AG08396 (cell line): ENCODE data around the gene TSPAN4.

Experiments used
- DNase-seq: peaks from one replicate; pipeline ENCODE4 v3.0.0; 2012; ENCODE audit warnings: low spot score, mixed read lengths

Gene TSPAN4

DNA sequence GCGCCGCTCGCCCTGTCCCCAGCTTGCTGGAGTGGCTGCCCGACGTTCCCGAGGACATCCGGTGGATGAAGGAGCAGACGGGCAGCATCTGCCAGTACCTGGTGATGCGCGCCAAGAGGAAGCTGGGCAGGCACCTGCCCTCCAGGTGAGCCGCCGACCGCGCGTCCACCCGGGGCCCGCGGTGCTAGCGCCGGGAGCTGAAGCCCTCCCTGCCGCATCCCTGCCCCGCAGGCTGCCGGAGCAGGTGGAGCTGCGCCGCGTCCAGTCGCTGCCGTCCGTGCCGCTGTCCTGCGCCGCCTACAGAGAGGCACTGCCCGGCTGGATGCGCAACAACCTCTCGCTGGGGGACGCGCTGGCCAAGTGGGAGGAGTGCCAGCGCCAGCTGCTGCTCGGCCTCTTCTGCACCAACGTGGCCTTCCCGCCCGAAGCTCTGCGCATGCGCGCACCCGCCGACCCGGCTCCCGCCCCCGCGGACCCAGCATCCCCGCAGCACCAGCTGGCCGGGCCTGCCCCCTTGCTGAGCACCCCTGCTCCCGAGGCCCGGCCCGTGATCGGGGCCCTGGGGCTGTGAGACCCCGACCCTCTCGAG lies 18.3 kb upstream of the TSPAN4 start:
- no peak for DNase-seq

DNA sequence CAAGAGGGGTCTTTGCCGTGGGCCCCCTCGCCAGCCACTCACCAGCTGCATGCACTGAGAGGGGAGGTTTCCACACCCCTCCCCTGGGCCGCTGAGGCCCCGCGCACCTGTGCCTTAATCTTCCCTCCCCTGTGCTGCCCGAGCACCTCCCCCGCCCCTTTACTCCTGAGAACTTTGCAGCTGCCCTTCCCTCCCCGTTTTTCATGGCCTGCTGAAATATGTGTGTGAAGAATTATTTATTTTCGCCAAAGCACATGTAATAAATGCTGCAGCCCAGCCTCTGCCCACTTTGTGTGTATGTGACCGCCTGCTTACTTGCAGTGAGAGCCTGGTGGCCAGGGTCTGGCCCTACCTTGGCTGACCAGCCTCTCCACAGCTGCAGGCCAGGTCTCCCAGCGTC lies 17.7 kb upstream of the TSPAN4 start:
- DNase-seq = no peak

DNA sequence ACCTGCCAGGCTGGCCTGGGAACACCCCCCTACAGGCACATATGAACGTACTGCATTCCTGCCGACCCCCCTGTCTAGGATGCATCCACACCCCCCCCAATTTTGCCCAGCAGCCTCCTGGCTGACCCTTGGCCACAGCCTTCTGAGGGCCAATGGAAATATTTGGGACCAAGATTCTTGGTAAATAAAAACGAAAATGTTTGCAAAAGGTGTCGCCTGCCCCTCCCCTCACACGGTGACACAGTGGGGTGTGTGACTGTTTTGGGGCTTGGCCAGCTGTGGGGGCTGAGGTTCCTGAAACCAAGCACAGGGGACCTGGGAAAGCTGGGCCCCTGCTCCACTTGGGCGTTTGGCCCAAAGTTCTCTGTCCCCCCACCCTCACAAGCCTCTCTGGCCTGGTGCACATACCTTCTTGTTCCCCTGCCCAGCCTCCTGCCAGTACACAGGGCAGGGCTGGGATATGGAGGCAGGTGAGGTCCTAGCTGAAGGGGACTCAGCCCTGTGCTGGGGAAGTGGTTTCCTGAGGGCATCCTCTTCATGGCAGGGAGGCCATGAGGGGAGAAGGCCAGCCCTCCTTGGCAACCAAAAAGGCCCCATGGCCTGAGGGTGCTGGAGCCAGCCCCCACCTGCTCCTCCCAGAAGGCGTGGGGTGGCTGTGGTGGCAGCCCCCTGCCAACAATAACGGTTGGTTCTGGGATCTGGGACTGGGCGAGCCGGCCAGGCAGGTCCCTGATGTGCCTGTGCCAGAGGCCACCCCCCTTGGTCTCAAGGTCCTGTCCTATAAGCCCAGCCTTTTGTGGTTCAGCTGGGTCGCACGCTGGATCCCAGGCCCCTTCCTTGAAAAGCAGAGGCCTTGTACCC lies 17.1 kb upstream of the TSPAN4 start:
- DNase-seq = no peak

DNA sequence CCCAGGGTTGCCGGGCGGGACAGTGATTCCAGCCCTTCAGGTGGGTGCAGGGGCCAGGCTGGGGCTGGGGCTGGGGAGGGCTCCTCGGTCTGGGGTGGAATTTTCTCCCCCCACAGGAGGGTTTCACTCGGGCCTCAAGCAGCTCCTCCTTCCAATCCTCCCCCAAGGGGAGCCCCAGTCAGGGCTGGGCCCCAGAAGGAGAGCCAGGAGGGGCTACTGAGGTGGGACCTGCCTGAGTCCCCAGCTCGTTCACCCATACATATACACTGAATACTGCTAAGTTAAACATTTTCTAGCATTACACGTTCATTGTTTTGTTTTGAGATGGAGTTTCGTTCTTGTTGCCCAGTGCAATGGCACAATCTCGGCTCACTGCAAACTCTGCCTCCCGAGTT lies 16.4 kb upstream of the TSPAN4 start:
- DNase-seq = no peak

GRCh38 chr11:826836-827145 lies 15.9 kb upstream of the TSPAN4 start:
- no peak for DNase-seq

DNA sequence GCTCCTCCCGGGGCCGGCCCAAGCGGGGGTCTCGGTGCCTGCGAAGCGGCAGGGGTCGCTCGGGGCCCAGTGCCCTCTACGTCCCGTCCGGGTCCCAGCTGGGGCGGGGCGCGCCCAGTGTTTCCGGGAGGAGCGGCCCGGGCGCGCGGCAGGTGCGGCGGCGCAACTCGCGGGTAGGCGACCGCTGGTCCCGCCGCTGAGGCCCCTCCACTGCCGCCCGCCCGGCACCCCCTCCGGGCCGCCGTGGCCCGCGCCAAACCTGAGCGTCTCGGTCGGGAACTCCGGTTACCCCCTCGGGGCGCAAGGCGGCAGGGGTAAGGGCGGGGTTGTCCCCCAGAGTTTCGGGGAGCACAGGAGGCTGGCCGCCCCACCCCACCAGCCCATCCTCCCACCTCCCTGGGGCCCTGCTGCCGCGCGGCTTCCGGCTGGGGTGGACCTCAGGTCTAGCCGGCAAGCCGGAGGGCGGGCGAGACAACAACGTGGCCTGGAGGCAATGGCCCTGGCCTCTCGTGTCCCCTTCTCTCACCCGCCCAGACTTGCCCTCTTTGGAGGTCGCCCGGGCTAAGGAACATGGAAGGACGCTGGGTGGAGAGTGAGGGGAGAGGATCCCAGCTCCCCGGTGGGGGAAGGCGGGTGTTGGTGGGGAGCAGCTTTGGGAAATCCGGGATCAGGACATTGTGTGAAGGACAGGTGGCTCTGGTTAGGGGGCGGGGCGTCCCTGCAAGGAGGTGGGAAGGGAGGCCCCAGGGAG lies 15.3 kb upstream of the TSPAN4 start:
- no peak for DNase-seq

- no peak for DNase-seq
Measured at GRCh38 chr11:827897-828192, 14.8 kb upstream of the TSPAN4 start, which contains the start of gene CRACR2B. CRACR2B (plus strand) TSS chr11:827919; CDS start chr11:828608, 689 bp downstream.

DNA sequence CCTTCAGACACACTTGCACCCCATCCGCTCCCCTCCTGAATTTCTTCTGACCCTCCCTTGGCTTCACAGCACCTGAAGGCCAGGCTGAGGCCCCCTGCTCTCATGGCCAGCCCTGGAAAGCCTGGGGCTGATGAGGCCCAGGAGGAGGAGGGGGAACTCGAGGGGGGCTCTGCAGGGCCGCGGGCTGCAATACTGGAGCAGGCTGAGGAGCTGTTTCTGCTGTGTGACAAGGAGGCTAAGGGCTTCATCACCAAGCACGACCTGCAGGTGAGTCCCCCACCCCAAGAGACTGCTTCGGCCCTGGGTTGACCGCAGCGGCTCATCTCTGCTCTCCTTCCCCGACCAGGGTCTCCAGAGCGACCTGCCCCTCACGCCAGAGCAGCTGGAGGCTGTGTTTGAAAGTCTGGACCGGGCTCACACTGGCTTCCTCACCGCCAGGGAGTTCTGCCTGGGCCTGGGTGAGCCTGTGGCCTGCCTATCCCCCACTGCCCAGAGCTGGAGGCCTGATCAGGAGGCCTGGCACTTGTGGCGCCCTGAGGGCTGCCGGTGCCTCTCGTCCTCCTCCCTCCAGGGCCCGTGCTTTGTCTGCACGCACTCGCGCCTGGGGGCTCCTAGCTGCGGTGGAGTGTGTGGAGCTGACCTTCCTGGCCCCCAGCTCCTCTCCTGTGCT lies 14.0 kb upstream of the TSPAN4 start:
- DNase-seq = no peak

DNA sequence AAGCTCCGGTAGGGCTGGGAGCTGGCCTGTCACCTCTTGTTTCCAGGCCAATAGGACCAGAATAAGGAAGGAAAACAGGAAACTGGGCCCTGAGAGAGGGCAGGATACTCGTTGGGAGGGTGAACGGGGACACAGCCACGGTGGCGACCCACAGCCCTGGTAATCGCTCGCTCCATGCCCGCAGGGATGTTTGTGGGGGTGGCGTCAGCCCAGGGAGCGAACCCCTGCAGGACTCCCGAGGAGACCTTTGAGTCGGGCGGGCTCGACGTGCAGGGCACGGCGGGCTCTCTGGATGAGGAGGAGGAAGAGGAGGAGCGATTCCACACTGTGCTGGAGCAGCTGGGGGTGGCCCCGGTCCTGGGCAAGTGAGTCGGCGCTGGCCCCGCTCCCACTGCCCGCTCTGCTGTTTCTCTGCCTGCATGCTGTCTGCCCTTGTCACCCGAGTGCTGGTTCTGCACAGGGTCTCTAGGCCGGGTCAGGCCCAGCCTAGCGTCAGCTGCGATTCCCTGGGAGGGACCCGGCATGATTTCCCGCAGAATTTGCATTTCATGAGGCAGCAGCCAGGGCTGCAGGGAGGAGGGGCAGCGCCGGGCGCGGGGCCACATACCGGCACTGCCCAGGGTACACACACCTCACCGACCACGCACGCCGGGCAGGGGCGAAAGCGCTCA lies 13.3 kb upstream of the TSPAN4 start:
- no peak for DNase-seq

DNA sequence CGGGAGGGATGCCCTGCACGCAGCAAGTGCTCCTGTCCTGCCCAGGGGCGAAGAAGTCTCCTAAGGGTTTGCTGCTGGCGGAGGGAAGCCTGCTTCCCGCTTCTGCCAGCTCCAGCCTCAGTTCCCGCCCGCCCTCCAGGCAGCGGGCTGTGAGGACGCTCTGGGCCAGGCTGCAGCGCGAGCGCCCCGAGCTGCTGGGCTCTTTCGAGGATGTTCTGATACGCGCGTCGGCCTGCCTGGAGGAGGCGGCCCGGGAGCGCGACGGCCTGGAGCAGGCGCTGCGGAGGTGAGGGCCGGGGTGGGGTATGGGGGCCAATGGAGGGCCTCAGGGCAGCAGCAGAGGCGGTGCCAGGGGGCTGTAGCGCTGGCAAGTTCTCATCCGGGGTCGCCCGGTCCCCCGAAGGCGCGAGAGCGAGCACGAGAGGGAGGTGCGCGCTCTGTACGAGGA lies 12.8 kb upstream of the TSPAN4 start:
- no peak for DNase-seq

DNA sequence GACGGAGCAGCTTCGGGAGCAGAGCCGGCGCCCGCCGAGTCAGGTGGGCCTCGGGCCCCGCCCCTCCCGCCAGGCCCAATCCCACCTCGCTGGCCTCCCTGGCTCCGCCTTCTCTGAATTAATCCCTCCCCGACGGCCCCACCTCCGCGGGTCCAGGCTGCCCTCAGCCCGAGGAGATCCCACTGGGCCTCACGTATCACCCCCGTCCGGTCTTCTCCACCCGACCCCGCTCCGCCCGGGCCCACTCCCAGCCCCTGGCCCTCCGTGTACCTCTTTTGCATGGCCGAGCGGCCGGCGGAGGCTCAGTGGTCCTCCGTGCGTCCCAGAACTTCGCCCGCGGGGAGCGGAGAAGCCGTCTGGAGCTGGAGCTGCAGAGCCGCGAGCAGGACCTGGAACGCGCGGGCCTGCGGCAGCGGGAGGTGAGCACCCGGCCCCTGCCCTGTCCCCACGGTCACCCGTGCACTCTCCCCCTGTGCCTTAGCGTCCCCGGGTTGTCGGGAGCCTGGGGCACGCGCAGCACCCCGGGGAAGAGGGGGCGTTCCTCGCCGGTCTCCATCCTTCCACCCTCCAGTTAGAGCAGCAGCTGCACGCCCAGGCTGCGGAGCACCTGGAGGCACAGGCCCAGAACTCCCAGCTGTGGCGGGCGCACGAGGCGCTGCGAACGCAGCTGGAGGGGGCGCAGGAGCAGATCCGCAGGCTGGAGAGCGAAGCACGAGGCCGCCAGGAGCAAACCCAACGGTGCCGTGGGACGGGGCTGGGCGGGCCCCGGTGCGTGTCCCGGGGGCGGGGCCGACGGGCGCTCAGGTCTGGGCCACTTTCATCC lies 12.1 kb upstream of the TSPAN4 start:
- peak; percentile 73 for DNase-seq

DNA sequence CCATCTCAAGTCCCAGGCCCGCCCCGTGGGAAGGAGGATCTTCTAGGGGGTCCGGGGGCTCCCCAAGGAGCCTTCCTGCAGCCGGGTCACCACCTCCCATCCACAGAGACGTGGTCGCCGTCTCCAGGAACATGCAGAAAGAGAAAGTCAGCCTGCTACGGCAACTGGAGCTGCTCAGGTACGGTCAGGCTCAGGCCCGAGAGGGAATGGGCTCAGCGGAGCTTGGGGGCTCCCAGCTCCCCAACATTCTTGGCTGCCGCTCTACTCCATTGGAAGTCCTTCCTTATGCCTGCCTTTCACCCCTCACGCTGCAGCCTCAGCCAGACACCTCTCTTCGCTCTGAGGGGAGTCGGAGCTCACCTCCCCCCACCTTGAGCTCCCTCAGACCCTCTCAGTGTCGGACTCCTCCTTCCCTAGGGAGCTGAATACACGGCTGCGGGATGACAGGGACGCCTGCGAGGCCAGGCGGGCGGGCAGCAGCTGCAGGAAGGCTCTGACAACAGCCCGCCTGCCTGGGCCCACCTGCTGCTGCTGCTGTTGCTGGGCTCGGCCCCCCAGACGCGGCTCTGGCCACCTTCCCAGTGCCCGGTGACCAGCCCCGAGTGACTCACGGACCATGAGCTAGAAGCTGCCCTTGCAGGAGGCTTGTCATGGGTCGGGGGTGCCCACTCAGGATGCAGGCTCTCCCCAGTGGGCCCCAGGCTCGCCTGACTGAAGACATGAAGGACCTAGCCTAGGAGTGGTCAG lies 11.4 kb upstream of the TSPAN4 start:
- DNase-seq = no peak

- DNase-seq = no peak
Measured at GRCh38 chr11:831961-832528, 10.6 kb upstream of the TSPAN4 start.

- DNase-seq = peak; percentile 82
Measured at GRCh38 chr11:832529-833113, 10.0 kb upstream of the TSPAN4 start, which contains the start of gene CD151. CD151 (plus strand) TSS chr11:832952; CDS start chr11:836070, 3,118 bp downstream.

GRCh38 chr11:833114-833791 lies 9.4 kb upstream of the TSPAN4 start:
- DNase-seq = no peak

- no peak for DNase-seq
Measured at GRCh38 chr11:833849-834311, 8.8 kb upstream of the TSPAN4 start.

DNA sequence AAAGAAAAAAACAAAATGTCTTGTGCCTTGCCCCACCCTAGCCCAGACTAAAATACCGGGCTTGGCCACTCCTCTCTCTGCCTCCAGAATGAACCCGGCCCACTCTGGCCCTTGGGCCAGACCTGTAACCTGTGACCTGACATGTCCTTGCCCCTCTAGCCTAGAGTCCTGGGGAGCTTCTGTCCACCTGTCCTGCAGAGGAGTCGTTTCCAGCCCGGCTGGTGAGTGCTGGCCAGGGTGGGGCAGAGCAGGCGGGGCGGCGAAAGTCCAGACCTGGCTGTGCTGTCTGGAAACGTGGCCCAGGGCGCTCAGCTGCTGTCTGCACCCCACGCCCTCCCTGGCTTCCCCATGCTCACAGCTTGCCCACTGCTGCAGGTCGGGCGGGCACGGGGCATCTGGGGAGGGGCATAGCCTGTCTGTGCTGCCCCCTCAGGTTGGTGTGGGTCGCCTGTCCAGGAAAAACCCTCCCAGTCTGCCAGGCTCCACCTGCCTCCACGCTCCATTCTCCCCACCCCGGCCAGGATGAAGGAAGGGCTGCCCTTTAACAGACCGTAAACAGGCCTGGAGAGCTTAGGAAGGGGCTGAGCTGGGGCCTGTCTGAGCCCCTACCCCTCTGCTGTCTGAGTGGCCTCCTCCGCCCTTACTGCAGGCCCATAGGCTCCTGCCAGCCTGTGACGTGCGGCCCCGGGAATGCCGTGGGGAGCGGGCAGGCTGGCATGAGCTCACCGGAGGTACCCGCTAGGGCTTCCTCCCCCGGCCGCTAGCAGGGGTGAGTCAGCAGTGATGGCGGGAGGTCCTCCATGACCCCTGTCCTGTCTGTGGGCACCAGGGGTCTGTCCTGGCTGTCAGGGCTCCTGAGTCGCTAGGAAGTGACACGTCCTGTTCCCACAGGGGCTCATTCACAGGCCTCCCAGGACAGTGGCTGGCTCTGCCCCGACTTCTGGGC lies 8.0 kb upstream of the TSPAN4 start:
- DNase-seq = peak; percentile 74

DNA sequence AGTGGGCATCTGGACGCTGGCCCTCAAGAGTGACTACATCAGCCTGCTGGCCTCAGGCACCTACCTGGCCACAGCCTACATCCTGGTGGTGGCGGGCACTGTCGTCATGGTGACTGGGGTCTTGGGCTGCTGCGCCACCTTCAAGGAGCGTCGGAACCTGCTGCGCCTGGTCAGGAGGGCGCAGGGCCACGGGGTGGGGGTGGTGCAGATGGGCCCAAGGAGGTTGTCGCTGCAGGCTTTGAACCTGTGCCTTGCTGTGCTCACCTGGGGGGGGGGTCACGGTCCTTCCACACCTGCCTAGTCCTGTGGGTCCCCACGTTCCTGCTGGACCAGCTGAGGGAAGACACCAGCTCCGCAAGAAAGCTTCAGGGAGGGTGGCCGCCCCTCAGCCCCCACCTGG lies 6.4 kb upstream of the TSPAN4 start:
- no peak for DNase-seq
